KG1 (cell line): ENCODE data around the gene STOML2.
A peak's percentile ranks its signal among the peaks of the same experiment; 100 is the strongest.
"Not testable (repeated sequence)": the region's sequence is repeated elsewhere in the genome, so short reads cannot be mapped to it uniquely, and the experiment has no call there.

Experiments
- DNase-seq: peaks from one replicate; lab custom pipeline; 2025; lab: John Stamatoyannopoulos, UW

The STOML2 gene, protein sequence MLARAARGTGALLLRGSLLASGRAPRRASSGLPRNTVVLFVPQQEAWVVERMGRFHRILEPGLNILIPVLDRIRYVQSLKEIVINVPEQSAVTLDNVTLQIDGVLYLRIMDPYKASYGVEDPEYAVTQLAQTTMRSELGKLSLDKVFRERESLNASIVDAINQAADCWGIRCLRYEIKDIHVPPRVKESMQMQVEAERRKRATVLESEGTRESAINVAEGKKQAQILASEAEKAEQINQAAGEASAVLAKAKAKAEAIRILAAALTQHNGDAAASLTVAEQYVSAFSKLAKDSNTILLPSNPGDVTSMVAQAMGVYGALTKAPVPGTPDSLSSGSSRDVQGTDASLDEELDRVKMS

GRCh38 chr9:35102769-35103659 is at the start of gene STOML2:
STOML2 (minus strand) TSS chr9:35103131; CDS start chr9:35103094, 37 bp downstream.
- DNase-seq, result peak; percentile 66

- not testable (repeated sequence) for DNase-seq
These were observed 45.1 kb upstream of the STOML2 start for GRCh38 chr9:35147941-35148563.

- DNase-seq, result no peak
These were observed 39.1 kb upstream of the STOML2 start for GRCh38 chr9:35142037-35142436.

DNA sequence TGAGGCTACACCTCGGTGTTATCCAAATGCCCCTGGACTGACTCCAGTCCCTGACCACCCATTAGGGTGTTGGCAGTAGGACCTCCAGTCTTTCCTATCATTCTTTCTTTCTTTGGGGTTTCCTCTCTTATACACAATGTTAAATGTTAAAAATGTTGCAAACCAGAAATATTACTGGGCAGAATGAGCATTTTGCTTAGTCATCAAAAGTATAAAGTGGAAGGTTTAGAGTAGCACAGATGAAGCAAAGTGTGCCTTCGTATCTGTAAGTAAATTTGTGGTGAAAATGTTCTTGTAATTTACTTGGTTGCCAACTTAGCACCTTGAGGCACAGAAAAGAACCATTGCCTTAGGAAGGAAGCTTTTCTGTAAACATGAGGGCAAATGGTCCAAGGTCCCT is 37.2 kb upstream of the STOML2 start:
- no peak for DNase-seq

DNA sequence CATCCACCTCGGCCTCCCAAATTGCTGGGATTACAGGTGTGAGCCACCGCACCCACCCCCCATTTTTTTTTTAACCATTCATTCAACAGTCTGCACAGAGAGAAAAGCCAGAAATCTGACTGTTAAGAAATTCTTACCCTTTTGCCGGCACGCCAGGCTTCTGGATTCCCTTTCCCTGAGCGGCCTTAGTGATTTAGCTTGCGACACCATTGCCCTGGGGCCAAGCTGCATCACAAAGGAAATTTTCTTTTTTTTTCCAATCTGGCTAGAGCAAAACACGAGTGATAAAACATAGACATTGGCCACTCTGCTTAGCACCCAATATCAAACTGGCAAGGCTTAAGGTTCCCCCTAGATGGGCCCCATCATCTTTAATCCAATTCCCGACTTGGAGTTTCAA is 33.9 kb upstream of the STOML2 start:
- no peak for DNase-seq

- DNase-seq, result no peak
These were observed 33.1 kb upstream of the STOML2 start for GRCh38 chr9:35135988-35136387.

- no peak for DNase-seq
These were observed 32.0 kb upstream of the STOML2 start for GRCh38 chr9:35134920-35135319.

DNA sequence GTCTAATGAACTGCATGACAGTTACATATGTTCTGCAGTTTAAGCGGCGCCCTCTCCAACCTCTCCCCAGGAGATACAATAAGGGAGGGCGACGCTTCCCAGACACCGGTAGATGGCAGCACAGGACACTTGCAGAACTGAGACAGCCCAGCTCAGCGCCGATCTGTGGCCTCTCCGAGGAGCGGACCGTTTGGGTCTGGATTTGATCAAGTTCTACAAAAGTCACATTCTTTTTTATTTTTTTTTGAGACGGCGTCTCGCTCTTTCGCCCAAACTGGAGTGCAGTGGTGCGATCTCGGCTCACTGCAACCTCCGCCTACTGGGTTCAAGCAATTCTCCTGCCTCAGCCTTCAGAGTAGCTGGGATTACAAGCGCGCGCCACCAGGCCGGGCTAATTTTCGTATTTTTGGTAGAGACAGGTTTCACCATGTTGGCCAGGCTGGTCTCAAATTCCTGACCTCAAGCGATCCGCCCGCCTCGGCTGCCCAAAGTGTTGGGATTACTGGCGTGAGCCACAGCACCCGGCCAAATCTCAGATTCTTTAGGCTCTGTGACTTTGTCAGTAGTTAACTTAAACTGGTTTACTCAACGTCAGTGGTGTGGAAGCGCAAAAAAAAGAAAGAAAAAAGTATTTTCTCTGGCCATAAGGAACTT is 14.1 kb upstream of the STOML2 start:
- DNase-seq, result peak; percentile 86

DNA sequence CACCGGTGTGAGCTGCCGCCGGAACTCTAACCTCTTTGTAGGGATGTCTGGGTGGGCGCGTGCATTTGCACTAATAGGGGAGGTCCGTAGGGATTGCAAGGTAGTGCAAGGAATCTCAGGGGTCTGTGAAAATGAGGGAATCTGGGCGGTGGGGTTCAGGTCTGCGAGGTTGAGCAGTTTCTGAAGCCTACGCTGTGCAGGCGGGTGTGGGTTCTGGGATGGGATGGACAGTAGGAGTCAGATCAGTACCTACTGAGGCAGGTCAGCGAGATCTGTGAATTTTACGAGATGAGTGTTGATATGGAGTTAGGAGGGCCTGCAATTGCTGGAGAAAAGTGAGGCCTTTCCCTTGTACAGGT is 13.6 kb upstream of the STOML2 start:
- no peak for DNase-seq

DNA sequence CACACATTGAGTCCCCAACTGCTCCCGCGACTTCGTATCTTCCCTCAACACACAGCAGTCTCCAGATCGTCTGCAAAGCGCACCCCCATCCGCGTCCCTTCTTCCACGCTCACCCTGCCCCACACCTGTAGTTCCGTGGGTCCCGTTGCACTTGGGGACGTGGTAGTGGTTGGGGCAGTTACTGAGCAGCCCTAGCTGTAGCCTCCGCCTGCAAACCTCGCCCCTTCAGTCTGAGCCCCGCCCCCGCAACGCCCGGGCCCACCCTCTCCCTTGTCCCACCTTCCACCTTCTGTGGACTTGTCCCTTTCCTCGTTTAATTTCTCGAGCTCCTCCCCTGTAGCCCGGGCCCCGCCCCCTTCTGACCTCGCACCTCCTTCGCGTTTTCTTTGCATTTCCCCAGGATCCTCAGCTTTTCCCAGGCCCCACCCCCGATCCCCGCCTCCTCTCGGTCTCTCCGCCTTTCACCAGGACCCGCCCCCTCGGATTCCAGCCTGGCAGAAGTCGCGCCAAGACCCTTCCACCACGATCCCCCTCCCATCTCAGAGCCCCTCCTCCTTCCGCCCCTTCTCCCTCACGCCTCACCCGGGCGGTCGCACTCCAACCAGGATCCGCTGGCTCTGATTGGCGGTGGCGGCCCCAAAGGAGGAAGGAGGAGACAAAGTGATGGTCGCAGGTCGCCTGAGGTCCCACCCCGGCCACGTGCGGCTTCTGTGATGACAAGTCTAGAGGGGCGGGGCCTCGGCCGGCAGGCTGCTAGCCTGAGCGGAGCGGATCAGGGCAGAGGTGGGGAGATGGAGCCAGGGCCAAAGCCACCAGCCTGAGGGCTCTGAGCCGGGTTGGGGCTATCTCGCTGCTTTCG is 13.0 kb upstream of the STOML2 start, which contains the start of gene ATOSB:
Gene ATOSB, minus strand, starts transcription at position 183 of the 859 bp plus-strand sequence. CDS start 7,588 bp downstream, outside the sequence.
- peak; percentile 82 for DNase-seq

DNA sequence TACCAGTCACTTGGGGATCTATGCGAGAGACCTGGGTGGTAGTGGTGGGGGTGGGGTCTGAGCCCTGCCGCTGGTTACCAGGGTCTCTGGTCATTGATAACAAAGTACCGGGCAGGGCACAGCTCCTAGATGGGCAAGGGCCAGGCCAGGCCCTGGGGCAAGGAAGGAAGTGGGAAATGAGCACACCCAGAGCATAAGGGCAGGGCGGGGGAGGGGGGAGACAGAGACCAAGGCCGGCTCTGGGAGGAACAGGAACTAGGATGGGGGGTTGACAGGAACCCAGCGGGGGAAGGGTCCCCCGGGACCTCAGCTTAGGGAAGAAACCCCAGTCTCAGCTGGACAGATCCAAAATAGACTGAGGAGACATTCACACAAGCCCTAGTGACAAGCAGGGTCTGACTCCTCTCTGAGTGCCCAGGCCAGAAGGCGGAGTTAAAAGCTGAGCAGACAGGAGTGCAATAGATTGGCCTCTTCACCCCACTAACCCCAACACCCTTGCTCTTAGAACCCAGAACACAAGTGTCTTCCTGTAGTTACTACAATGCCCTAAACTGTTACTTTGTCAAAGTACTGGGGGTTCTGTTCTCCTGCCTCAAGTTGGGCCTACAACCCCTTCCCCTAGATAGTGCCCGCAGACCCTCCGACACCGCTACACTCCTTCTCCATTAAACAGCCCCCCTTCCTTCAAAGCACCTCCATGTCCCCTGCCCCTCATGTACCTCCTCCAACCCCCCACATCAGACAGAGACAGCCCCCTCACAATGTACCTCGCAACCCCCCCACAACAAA is 12.1 kb upstream of the STOML2 start:
- peak; percentile 55 for DNase-seq

GRCh38 chr9:35114113-35114839 is 11.3 kb upstream of the STOML2 start:
- peak; percentile 19 for DNase-seq

DNA sequence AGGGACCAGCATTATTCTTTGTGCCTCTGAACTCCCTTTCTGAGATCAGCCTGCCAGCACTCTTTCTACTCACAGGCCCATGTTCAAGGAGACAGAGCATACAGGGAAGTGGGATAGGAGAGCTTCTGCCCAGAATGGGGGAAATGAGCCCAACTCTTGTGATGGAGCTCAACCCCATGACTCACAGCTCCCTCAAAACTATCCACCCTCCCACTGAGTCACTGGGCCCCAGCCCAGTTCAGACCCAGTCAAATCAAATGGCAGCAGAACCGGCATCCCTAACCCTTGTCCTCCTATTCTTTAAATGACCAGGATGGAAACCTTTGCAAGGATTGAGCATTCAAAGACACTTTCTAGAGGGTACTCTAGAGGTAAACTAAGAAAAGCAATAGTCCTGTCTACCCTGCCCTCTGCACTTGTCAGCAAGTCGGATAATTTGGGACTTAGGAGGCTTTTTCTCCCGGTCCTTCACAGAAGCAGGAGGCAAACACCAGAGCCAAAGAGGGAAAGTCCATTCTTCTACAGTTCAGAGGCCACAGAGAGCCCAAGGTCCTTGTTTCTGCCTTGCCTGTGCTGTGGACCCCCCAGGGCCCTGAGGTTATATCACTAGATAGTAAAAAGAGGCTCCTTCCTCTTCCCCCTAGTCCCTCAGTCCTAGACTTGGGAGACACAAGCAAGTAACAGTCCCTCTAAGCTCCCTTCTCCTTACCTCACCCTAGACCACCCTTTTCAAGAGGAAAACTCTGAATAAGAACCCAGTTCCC is 9.5 kb upstream of the STOML2 start:
- DNase-seq, result no peak

DNA sequence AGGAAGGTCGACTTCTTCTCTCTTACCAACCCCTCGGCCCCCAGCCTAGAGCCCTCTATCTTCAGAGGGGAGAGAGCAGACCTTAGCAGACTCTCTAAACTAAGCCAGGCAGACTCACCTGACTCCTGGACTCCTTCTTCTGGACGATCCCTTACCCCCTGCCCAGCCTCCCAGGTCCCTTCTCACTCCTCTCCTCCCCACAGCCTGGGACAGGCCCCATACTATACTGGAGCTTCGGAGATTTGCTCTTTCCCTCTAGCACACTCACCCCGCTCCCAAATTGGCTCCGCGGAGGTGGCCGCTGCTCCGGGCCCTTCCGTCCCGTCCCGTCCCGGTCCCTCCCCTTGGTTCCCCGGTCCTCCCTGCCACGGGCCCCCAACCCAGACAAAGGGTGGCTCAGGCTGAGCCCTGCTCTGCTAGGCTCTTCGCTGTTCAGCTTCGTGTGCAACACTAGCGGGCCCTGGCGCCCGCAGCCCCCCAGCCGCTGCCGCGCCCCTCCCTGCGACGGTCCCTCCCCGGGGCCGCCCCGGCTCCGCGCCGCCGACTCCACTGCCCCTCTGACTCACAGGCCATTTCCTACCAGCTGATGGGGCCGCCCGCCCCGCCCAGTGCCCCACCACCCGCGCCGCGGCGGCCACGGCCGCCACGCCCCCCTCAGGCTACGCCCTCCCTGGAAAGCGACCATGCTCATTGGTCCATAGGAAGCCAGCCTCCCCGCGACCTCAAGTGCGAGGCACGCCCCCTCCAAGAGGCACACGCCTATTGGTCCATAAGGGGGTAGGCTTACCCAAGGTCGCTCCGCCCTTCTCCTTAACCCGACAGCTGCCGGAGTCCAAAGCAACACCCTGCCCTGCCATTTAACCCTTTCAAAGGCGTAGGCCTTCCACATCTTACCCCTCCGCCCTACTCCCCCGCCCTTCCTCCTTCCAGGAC is 8.3 kb upstream of the STOML2 start:
- DNase-seq, result peak; percentile 87

DNA sequence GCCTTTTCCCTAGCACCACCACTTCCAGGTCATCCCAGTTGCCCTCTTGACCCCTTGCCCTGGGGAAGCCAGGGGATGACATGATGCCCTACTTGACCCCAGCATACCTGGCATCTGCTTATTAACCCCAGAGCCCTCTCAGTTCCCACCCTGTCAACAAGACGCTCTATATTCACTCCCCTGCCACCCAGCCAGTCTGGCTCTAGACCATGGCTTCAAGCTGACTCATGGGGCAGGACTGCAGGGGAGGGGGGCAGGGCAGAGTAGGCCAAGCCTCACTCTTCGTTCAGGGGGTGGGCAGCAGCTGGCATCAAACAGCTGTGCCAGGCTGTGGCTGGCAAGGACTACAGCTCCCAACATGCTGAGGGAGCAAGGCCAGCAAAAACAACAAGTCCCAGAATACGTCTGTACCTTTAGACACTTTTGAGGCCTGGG is 7.4 kb upstream of the STOML2 start:
- DNase-seq, result no peak

GRCh38 chr9:35108946-35109575 is 6.1 kb upstream of the STOML2 start:
- peak; percentile 5 for DNase-seq

DNA sequence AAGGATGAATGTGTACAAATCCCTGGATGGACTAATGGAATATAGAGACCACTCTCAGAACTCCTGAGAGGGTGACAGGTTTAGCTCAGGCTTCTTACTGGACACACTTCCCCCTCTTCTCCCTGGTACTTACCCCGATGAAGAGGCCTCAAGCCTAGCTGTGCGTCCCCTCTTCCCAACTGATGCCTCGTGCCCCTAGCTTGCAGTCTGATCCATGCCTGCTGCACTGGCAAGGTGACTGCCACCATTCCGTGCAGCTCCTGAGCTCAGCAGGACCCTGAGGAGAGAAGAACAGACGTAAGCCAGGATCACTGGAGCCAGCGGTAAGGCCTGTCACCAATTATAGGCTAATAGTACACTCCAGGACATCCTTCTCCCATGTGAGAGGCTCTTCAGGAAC is 5.5 kb upstream of the STOML2 start:
- DNase-seq, result no peak
